SK-N-SH (cell line): ENCODE results near the gene IQCE.

Source experiments
- CTCF ChIP-seq: fragments of 200-600 bp; sonication (generic); IDR thresholded peaks from 2 replicates; pipeline ENCODE4 v1.6.1; 2017; ENCODE audit warnings: antibody characterized with exemption, mild to moderate bottlenecking, moderate library complexity
- FOXM1 ChIP-seq: IDR thresholded peaks from 2 replicates; pipeline ENCODE4 v1.4.0; 2012; ENCODE audit warnings: low read depth, mild to moderate bottlenecking
- POLR2AphosphoS5 ChIP-seq: IDR thresholded peaks from 2 replicates; pipeline ENCODE4 v1.6.1; 2012; ENCODE audit warnings: low read depth, low read length
- USF2 ChIP-seq: fragments of 150-350 bp; IDR thresholded peaks from 2 replicates; pipeline ENCODE4 v1.6.1; 2017; ENCODE audit warnings: antibody characterized with exemption, low read length, low read depth, borderline replicate concordance
- YY1 ChIP-seq: IDR thresholded peaks from 2 replicates; pipeline ENCODE4 v1.4.0; 2012; ENCODE audit warnings: low read depth, mild to moderate bottlenecking

- no peak for TF ChIP-seq POLR2AphosphoS5
- TF ChIP-seq CTCF, result no peak
- no peak for TF ChIP-seq USF2
- no peak for TF ChIP-seq YY1
- TF ChIP-seq FOXM1, result no peak
Measured at GRCh38 chr7:2587134-2587533, 28.4 kb downstream of the IQCE start.
